ENCODE data around the gene ST7L. TPM values are rescaled to one million over a fixed set of nuclear protein-coding genes. Genes with fewer than 3 reads are reported as not detected.

The ST7L gene
- total and polyA plus RNA-seq, 2 donors (not counting 3 experiments of a cell fraction or from before 2014, with no cell fraction given), result 12.3 to 28.4 TPM

- H3K36me3 ChIP-seq (ENCODE audit: control insufficient read depth in 2 of 2, extremely low read depth in 1 of 2, insufficient read depth in 2 of 2, low read length in 2 of 2), result no peaks in the 10 kb centered on the region
- H3K9me3 ChIP-seq (replicated peaks; ENCODE audit: control insufficient read depth, insufficient read depth, low read length), result no peaks in the 10 kb centered on the region
- peak overlapping the region; percentile 66 for H3K27ac ChIP-seq (ENCODE audit: insufficient read depth, low read depth, low read length)
- H4K20me1 ChIP-seq (replicated peaks; ENCODE audit: control insufficient read depth, extremely low read depth, insufficient read depth, low read length), result peaks cover 11% of the 10 kb centered on the region
- FAIRE-seq (no peak), DNase-seq (ENCODE audit: low read depth, low spot score) (no peak)
- H3K27me3 ChIP-seq (ENCODE audit: control insufficient read depth in 2 of 2, insufficient read depth in 2 of 2, low read length in 2 of 2), result no peaks in the 10 kb centered on the region
- no peak for TF ChIP-seq MYC (IDR thresholded peaks at IDR 0.05; ENCODE audit: low read depth, low read length)
- no peak for TF ChIP-seq FOS (IDR thresholded peaks at IDR 0.05; ENCODE audit: borderline replicate concordance, insufficient read depth, low read length)
- TF ChIP-seq POLR2AphosphoS5 (IDR thresholded peaks at IDR 0.05; ENCODE audit: insufficient read depth, low read depth, low read length), result no peak
- no peak for TF ChIP-seq CTCF (IDR thresholded peaks at IDR 0.05; ENCODE audit: extremely low read depth in 1 of 2, insufficient read depth in 1 of 2, low read depth in 1 of 2, low read length in 2 of 2)
- TF ChIP-seq POLR2A (IDR thresholded peaks at IDR 0.05; ENCODE audit: low read depth, low read length), result no peak
- TF ChIP-seq JUN (IDR thresholded peaks at IDR 0.05; ENCODE audit: borderline replicate concordance, insufficient read depth, insufficient read length, low read depth), result no peak
- peak; percentile 32 for TF ChIP-seq GATA2 (IDR thresholded peaks at IDR 0.05; ENCODE audit: insufficient read depth, insufficient read length, low read depth, low read length)
- no peak for TF ChIP-seq MAX (IDR thresholded peaks at IDR 0.05; ENCODE audit: insufficient read depth, insufficient read length)
- CTCF ChIA-PET, result interaction anchor here (0.7 to 2.5 kb wide), 13 partner anchors 10 to 248 kb away, joined by 3 to 16 read pairs (median 4); partner anchors contain the start of genes MOV10 and PPM1J
- POLR2A ChIA-PET, result interaction anchor here (0.5 to 0.8 kb wide), 2 partner anchors 20 to 284 kb away, joined by 3 read pairs; no protein-coding TSS in a partner anchor
- dilution Hi-C loops (cut with MboI; ENCODE audit: extremely low pct_ligation_motif_present, low sequenced_read_pairs) (no loop called here), intact Hi-C loops (cut with micrococcal nuclease) (loop anchor here (1.0 to 5.0 kb wide), 3 partner anchors 18 to 70 kb away; partner anchors contain the start of genes CAPZA1, MOV10, RHOC and ST7L)
- no peak overlapping the region for H3K9ac ChIP-seq (replicated peaks; ENCODE audit: extremely low read depth, insufficient read depth, low read length)
- peak overlapping the region; percentile 82 for H3K4me2 ChIP-seq (ENCODE audit: insufficient read depth, low read length)
- H3K9me1 ChIP-seq (replicated peaks; ENCODE audit: control insufficient read depth, extremely low read depth, insufficient read depth, low read length), result no peaks in the 10 kb centered on the region
- no peak overlapping the region for H2AFZ ChIP-seq (ENCODE audit: low read depth, low read length)
- peaks cover 87% of the 10 kb centered on the region for H3K79me2 ChIP-seq (ENCODE audit: control insufficient read depth, insufficient read depth, low read length)
- no peak overlapping the region for H3K4me3 ChIP-seq (replicated peaks in 1 of 3; ENCODE audit: insufficient read depth in 1 of 3, low read depth in 1 of 3, low read length in 3 of 3)
- BruUV-seq (replicated peaks), result no TSS peak
- H3K4me1 ChIP-seq (ENCODE audit: control insufficient read depth, extremely low read depth, insufficient read depth, low read length), result peaks cover 26% of the 10 kb centered on the region
These were observed 18.5 kb upstream of the ST7L start for GRCh38 chr1:112637254-112638109.
